ENCODE results near the gene ERMAP.

Gene ERMAP

GRCh38 chr1:42886046-42886739 is 69.3 kb downstream of the ERMAP start:
- DNase-seq = no peak

GRCh38 chr1:42886800-42887199 is 69.9 kb downstream of the ERMAP start:
- no peak for DNase-seq

GRCh38 chr1:42887366-42887765 is 70.4 kb downstream of the ERMAP start:
- no peak for DNase-seq

- no peak for DNase-seq
Observed at GRCh38 chr1:42888013-42888633, 71.2 kb downstream of the ERMAP start.

GRCh38 chr1:42889264-42889663 is 72.3 kb downstream of the ERMAP start:
- DNase-seq = no peak

- no peak for DNase-seq
Observed at GRCh38 chr1:42891465-42892138, 74.7 kb downstream of the ERMAP start.
